NCI-H460 (cell line): Measurements from ENCODE around the gene CCKAR. TPM values are rescaled to one million over a fixed set of nuclear protein-coding genes. Genes with fewer than 3 reads are reported as not detected.
"Not testable (repeated sequence)": the region's sequence is repeated elsewhere in the genome, so short reads cannot be mapped to it uniquely, and the experiment has no call there.

Source experiments
- DNase-seq: peaks from one replicate; pipeline ENCODE4 v3.0.0-alpha.2; 2016; ENCODE audit warnings: low read depth; ENCODE audit errors: extremely low read depth
- polyA plus RNA-seq: library from polyadenylated mRNA; depleted of rRNA; stranded (reverse); fragments of >200 nt; gene quantifications from 2 replicates; pipeline ENCODE4 v1.2.3, GENCODE V29; 2014; cell fraction: nucleus; rRNA removed
- total RNA-seq: library from RNA; depleted of rRNA; stranded (reverse); fragments of >200 nt; shearing (Covaris generic); gene quantifications from 2 replicates; pipeline ENCODE4 v1.2.3, GENCODE V29; 2014; rRNA removed

CCKAR gene
- not detected in 2 replicates for total RNA-seq
- not detected in 2 replicates for polyA plus RNA-seq

- no peak for DNase-seq
Observed at GRCh38 chr4:26490111-26490959, at the start of gene CCKAR. Gene CCKAR, minus strand, starts transcription at chr4:26490484. Its CDS starts 217 bp downstream, at chr4:26490267.

GRCh38 chr4:26533685-26534084 is 43.4 kb upstream of the CCKAR start:
- no peak for DNase-seq

- DNase-seq = no peak
Observed at GRCh38 chr4:26531491-26532116, 41.3 kb upstream of the CCKAR start.

- DNase-seq = no peak
Observed at GRCh38 chr4:26530099-26530498, 39.8 kb upstream of the CCKAR start.

GRCh38 chr4:26529479-26529878 is 39.2 kb upstream of the CCKAR start:
- DNase-seq = no peak

GRCh38 chr4:26525771-26526150 is 35.5 kb upstream of the CCKAR start:
- DNase-seq = no peak

GRCh38 chr4:26525136-26525770 is 35.0 kb upstream of the CCKAR start:
- no peak for DNase-seq

- DNase-seq = no peak
Observed at GRCh38 chr4:26524011-26524410, 33.7 kb upstream of the CCKAR start.

- no peak for DNase-seq
Observed at GRCh38 chr4:26522478-26522877, 32.2 kb upstream of the CCKAR start.

GRCh38 chr4:26520728-26521450 is 30.6 kb upstream of the CCKAR start:
- no peak for DNase-seq

- DNase-seq = no peak
Observed at GRCh38 chr4:26515936-26516335, 25.7 kb upstream of the CCKAR start.

GRCh38 chr4:26510334-26510964 is 20.2 kb upstream of the CCKAR start:
- no peak for DNase-seq

- no peak for DNase-seq
Observed at GRCh38 chr4:26509681-26510333, 19.5 kb upstream of the CCKAR start.

GRCh38 chr4:26507286-26507685 is 17.0 kb upstream of the CCKAR start:
- DNase-seq = no peak

- no peak for DNase-seq
Observed at GRCh38 chr4:26503844-26504243, 13.6 kb upstream of the CCKAR start.

- DNase-seq = no peak
Observed at GRCh38 chr4:26503427-26503826, 13.1 kb upstream of the CCKAR start.

GRCh38 chr4:26500565-26500999 is 10.3 kb upstream of the CCKAR start:
- DNase-seq = not testable (repeated sequence)

- DNase-seq = no peak
Observed at GRCh38 chr4:26496207-26496783, 6.0 kb upstream of the CCKAR start.

GRCh38 chr4:26493461-26493860 is 3.2 kb upstream of the CCKAR start:
- no peak for DNase-seq
